Heart left ventricle (tissue), 13 donors: ENCODE results near the gene AURKAIP1.
A peak's percentile ranks its signal among the peaks of the same experiment; 100 is the strongest.

Source experiments
- CTCF ChIP-seq, 12 donors: fragments of 200-600 bp; sonication (generic) in 4 of 12; IDR thresholded peaks; one replicate each; pipeline versions ENCODE4 v1.5.0 to v1.8.0; 2018 to 2022; ENCODE audit warnings: antibody characterized with exemption in 12 of 12, mild to moderate bottlenecking in 5 of 12
- POLR2A ChIP-seq, 2 donors: fragments of 450-650 bp; IDR thresholded peaks; one replicate each; pipeline ENCODE4 v1.6.1; 2017; ENCODE audit warnings: antibody characterized with exemption in 2 of 2, mild to moderate bottlenecking in 2 of 2, moderate library complexity in 2 of 2
- donor health status: ischemic (EF 13 %, LVEDD 7.1; RV severe dilation, severe dysfunction).
- donor health status: DM: no; HTN: yes; CAD: no.
- donor health status: DM: no; HTN: no; CAD: no.
- donor health status: ischemic (EF 25% LVEDD 6.9; RV normal size, moderate dysfunction).
- donor health status: ischemic (EF 25% LVEDD 5.7; RV mildly dilated, moderate dysfunction).
- donor health status: ischemic (EF 35%, LVEDD 5.7; RV mildly dilated, moderate dysfunction).
- donor health status: nonischemic (EF 11% LVEDD 7.7; RV severe dilation, severe dysfunction).
- donor health status: DM: yes; HTN: yes; CAD: no.
- donor health status: PGD.
- donor health status: ischemic (EF 29% LVEDD 5.4; RV normal size, mild dysfunction).
- donor health status: nonischemic (EF 23%, LVEDD 6.1; RV moderate dilation, normal function).

GRCh38 chr1:1399187-1399871, 24.3 kb upstream of the AURKAIP1 start, which contains the start of gene CCNL2:
- peak; percentile 35 to 79 (median 60) for TF ChIP-seq CTCF (IDR thresholded peaks at IDR 0.05)
- peak in 1 of 2 donors; percentile 80 for TF ChIP-seq POLR2A (IDR thresholded peaks at IDR 0.05)
